NCI-H2171 treated with DMSO at 0.1 percent for 48 hours (cell line): ENCODE data around the gene SLC28A1.
"Not testable (repeated sequence)": the region's sequence is repeated elsewhere in the genome, so short reads cannot be mapped to it uniquely, and the experiment has no call there.

Experiments used
- DNase-seq: peaks from one replicate; lab custom pipeline; 2025; lab: John Stamatoyannopoulos, UW

The SLC28A1 gene

DNA sequence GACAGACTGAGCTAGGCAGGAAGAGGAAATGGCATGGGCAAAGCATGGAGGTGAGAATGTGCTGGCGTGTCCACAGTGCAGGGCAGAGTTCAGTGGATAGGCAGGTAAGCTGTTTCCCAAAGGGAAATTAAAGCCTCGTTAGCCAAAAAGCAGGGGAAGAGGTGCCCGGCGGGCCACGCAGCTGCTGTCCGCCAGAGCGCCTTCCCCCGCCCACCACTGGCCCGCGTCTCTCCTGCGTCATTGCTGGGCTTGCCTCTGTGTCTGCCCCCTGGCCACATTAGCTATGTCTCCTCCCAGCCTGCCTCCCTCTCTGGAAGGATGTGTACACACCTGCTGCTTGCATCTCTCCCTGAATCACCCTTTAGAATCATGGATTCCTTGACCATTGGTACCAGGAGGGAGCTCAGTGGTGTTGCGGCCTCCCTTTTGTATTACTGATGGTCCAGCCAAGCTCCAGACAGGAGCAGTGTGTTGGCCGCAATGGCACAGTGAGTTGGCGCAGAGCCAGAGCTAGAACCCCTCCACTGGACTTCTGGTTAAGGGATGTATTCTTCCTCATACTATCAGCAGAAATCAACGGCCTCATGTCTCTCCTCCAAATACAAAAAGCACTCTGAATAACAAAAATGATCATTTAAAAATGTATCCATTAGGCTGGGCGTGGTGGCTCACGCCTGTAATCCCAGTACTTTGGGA, 26.6 kb downstream of the SLC28A1 start:
- DNase-seq = no peak

DNA sequence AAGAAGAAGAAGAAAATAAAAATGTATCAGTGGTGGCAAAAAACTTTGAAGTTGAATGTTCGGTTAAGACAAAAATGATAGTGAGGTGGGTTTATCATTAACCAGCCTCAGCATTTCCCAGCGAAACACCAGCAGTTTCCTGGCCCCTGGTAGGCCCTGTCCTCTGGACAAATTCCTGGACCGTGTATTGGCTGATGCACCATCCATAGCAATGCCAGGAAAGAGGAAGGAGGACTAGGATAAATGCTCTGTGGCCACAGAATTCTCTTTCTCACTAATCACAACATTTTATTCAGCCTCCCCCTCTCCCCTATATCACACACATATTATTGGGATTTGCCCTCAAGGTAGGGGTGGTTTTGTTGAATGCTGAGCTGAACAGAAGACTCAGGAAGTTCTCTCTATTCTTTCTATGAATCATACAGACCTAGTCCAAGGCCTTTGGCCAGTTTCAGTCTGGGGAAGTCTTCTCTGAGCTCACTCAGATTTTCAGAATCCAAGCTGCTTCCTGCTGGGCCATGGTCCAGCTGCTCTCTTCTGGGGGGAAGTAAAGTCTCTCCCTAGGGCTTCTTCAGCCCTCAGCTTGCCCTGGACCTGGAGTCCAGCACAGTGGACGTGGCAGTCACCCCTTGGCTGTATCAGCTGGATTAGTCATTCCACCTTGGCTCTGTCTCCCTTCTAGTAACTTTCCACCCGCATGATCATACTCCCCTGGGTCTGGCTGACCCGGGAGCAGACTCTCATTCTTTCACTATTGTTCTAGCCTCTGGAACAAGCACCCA, 27.6 kb downstream of the SLC28A1 start:
- no peak for DNase-seq

DNA sequence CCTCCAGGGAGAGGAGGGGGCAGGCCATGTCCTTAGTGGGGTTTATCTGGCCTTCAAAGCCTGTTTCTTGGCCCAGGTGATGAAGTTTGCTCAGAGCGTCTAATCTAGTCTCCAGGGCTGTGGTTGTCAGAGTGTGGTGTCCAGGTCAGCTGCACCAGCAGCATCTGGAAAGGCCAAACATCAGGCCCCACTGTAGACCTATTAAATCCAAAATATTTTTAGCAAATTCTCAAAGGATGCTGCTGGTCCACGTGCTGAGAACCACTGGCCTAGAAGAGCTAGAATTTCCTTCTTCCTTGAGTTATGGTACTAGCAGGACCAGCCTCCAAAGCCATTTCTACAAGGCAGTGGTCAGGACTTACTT, 28.9 kb downstream of the SLC28A1 start:
- DNase-seq = no peak

DNA sequence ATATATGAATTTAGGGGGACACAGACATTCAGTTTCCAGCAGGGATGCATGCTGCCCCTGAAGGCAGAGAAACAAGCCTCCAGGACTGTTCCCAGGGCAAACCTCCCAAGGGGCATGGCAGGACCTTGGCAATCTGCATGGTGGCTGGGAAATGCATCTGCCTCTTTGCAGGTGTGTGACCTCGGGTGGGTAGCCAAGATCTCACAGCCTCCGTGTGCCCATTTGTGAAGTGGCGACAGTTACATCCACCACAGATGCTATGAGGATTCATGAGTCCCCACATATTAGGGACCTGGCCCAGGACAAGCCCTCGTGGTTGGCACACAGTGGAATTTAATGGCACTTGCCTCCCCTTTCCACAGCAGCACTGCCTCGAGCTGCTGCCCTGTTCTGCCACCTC, 29.9 kb downstream of the SLC28A1 start:
- DNase-seq = no peak

DNA sequence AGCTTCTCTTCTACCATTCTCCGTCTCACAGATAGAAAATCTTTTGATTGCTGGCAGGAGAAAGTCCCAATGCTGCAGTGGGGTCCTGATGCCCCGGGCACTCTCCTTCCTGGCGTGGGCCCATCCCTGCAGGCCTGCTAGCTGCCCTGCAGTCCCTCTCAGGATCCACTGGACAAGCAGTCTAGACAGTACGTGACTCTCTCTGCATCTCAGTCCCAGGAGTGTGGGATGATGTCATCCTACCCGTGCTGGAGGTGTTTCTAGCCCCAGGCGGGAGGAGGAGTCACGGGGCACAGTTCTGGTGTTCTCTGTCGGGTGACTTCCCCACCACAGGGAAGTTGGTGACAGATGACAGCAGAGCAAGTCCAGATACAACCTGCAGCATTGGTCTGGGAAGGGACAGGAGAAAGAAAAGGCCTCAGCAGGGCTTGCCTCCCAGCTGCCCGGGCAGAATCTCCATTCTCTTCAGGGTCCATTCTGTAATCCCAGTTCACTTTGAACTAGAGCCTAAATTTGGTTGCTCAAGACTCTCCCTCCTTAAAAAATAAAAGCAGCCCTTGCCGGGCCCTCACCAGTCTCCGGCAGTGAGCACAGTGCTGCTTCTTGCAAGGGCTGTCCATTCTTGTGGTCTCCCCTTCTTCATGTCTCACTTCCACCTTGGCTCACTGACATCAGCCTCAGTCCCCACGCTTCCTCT, 30.6 kb downstream of the SLC28A1 start:
- peak; percentile 48 for DNase-seq

DNA sequence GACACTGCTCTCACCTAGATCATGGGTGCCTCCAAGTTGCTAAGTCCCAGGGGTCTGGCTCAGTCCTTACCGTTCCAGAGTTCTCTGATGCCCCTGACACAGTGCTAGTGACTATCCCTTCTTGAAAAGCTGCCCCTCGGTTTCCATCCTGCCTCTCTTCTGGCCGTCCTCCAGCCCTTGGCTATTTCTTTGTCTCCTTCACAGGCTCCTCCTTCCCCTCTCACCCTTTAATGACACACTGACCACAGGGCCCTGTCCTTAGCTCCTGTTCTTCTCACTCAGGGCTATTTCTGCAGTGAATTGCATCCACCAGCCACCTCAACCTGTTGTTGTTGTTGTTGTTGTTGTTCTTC, 31.1 kb downstream of the SLC28A1 start:
- no peak for DNase-seq

DNA sequence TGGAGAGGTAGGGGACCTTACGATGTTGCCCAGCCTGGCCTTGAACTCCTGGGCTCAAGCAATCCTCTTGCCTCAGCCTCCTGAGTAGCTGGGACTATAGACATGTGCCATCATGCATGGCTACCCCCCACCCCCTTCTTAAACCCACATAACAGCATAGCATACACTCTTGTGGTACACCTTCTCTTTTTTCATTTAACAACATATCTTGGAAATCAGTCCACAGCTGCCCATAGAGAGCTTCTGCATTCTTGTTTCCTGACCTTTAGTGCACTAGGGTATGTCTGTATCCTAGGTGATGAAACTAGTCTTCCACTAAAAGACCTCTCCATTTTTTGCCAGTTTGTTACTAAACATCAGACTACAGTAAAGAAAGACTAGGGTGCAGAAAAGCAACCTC, 33.0 kb downstream of the SLC28A1 start:
- DNase-seq = no peak

DNA sequence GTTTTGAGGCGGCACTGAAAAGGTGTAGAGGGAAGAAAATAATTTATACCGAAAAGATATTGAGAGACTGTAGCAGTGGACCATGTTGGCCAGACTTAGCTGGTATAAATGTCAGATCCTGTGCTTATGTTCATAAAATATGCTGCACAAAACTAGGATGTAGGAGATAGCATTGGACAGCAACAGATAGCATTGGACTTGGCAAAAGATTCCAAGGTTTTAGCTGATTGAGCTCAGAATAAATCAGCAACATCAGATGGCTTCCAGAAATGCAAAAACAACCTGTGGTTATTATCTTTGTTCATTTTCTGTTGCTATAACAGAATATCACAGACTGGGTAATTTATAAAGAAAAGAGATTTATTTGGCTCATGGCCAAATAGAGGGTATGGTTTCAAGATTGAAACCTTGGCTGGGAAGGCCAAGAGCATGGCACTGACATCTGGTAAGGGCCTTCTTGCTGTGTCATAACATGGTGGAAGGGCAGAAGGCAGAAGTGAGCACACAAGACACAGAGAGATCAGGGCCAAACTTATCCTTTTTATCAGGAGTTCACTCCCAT, 34.7 kb downstream of the SLC28A1 start:
- peak; percentile 11 for DNase-seq

DNA sequence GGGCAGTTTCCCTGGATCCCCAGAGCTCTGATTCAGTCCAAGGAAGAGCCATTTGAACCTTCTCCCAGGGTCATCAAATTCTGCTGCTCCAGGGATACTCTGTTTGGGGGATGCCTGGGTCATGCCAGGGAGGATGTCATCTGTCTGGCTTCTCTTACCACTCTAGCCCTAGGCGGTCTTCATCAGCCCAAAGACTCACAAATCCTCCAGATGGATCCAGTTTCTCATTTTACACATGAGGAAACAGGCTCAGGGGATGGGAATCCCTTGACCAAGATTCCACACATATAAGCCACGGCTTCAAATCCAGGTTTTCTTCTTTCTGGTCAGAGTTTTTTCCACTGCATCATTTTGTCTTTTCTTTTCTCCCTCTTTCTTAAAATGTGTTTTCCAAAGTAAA, 36.7 kb downstream of the SLC28A1 start:
- DNase-seq = no peak

DNA sequence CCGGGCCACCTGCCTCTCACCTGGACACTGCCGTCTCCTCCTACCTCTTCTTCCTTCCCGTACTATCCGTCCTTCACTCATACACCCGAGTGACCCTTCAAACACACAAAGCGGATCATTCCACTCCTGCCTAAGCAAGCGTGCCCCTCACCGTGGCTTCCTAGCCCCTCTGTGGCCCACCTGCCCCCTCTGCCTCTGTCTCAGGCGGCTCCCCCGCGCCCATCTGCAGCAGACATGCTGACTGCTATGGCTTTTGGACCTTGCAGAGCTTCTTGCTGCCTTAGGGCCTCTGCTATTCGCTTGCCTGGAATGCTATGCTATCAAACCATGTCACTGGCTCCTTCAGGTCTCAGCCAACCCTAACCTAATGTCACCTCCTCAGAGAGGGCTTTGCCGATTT, 38.1 kb downstream of the SLC28A1 start:
- no peak for DNase-seq

DNA sequence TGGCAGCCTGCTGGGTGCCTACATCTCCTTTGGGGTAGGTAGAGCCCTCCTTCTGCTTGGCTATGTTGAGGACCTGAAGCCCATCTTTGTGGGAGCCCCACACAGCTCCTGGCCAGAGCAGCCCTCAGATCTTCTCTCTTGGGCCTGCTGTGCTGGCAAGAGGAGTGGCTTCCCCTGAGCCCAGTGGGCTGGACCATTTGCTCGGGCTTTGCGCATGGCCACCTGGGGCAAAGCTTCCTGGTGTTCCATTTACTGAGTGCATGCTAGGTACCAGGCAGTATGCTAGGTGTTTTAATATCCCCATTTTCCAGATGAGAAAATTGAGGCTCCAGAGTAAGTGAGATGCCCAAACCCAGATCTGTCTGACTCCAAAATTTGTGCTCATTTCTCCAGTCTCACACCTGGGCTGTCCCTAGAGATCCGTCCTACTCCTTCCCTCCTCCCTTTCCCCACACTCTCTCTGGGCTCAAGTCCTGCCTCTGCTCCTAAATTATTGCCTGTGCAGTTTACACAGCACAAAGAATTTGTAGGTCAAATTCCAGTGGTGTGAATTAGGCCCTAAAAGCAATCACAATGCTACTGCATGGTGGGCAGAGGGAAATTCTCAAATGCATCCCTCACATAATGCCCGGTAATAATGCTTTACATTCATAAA, 39.7 kb downstream of the SLC28A1 start:
- no peak for DNase-seq

DNA sequence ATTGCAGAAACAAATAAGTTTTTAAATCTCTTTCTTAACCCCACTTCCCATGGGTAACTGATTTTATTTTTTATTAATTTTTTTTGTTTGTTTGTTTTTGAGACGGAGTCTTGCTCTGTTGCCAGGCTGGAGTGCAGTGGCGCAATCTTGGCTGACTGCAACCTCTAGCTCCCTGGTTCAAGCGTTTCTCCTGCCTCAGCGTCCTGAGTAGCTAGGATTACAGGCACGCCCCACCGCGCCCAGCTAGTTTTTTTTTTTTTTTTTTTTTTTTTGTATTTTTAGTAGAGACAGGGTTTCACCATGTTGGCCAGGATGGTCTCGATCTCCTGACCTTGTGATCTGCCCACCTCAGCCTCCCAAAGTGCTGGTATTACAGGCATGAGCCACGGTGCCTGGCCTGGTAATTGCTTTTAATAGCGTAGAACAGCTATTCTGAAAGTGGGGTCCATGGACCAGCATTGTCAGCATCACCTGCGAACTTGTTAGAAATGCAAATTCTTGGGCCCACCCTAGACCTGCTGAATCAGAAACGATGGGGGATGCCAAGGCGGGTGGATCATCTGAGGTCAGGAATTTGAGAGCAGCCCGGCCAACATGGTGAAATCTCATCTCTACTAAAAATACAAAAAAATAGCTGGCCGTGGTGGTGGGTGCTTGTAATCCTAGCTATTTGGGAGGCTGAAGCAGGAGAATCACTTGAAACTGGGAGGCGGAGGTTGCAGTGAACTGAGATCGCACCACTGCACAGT, 40.5 kb downstream of the SLC28A1 start:
- not testable (repeated sequence) for DNase-seq

DNA sequence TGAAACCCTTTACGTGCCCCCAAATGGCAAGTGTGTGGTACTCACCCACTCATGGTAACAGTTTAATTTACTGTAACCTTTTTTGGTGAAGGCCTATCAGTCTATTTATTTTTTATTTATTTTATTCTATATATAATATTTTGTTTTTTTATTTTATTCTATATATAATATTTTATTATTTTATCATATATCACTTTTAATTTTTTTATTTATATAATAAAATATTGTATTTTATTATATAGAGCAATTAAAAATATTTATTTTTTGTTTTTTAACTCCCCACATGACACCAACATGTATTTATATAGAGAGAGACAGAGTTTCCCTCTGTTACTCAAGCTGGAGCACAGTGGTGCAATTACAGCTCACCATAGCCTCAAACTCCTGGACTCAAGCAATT, 41.4 kb downstream of the SLC28A1 start:
- DNase-seq = no peak

DNA sequence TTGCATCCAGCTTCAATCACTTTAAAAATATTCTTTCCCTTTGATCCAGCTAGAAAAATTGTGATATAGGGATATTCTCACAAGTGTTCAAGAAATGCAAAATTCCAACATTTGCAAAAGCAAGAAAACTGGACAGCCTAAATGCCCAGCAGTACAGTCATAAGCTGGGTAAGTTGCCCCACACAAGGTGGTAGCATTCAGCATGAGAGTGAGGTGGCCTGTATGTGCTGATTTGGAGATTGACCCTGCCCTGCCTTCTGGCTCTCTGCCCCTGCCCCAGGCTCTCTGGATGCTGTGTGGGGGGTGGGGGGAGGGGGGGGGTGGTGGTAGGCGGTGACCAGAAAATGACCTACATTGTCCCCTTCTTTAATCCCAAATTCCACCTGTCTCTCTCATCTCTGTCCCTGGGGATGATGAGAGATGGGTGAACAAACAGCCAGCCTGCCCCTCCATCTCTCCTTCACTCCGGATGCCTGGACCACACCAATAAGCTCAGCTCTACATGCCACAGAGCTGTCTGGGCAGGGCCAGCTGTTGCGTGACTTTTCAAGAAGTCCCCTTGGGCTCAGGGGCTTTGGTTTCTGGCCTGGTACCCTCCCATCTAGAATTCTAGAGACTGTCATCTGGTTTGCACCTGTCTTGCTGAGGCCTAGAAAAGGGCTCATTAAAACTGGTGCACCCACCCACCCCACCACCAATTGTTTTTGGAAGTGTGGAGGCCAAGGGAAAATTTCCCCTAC, 42.2 kb downstream of the SLC28A1 start:
- DNase-seq = no peak

DNA sequence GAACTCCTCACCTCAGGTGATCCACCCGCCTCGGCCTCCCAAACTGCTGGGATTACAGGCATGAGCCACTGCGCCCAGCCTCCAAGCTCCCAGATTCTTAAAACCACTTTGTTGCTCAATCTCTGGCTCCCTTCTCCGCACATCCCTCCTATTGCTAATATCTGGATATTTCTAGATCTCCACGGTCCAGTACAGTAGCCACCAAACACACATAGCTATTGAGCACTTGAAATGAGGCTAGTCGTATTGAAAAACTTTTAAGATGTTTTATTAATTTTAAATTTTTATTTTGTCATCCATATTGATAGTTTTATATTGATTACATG, 44.3 kb downstream of the SLC28A1 start:
- DNase-seq = no peak

DNA sequence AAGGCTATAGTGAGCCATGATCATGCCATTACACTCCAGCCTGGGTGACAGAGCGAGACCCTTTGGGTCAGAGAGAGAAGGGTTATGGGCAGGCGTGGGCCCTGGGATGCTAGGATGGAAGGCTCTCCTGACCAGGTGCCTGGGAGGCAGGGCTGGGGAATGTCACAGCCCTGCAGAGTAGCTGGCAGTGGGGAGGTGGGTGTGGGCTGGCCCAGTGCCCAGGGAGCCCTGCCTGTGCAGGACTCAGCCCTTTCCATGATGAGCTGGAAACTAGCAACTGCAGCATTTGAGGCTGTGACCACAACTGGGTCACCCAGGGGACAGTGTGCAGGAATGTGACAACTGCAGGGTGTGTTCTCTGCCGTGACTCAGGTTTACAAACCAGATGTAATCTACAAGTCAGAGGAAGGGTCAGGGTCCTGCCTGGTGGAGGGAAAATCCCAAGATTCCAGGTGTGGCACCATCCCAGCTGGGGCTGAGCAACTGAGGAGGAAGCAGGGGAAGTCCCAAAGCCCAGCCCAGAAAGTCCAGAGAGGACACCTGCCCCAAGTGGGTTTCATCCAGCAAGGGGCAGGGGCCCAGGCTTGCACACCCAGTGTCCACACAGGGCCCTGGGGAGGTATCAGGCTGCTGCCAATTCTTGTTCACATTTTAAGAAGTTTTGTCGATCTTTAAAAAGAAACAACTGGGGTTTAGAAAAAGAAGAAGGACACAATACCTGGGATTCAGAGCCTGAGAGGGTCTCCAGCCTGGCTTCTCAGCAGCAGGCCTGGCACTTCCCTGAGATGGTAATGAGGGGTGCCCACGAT, 45.5 kb downstream of the SLC28A1 start:
- no peak for DNase-seq

DNA sequence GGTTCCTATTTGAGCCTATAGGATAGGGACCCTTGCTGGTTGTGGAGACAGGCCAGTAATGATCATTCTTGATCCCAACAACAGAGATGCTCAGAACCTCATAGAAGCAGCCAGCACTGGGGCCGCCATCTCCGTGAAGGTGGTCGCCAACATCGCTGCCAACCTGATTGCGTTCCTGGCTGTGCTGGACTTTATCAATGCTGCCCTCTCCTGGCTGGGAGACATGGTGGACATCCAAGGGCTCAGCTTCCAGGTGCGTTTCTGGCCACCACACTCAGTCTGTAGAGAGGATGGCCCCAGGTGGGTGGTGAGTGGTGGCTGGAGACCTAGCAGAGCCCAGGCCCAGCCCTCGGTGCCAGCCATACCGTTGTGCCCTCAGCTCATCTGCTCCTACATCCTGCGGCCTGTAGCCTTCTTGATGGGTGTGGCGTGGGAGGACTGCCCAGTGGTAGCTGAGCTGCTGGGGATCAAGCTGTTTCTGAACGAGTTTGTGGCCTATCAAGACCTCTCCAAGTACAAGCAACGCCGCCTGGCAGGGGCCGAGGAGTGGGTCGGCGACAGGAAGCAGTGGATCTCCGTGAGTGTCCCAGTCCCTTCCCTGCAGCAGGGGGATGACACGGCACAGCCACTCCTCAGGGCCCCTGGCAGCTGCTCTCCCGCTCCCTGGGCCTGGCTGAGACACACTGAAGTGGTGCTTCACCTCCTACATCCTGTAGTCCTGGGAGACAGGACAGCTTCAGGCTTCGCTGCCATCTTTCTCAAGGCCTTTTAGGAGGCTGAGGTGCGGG, 50.7 kb downstream of the SLC28A1 start:
- DNase-seq = no peak

DNA sequence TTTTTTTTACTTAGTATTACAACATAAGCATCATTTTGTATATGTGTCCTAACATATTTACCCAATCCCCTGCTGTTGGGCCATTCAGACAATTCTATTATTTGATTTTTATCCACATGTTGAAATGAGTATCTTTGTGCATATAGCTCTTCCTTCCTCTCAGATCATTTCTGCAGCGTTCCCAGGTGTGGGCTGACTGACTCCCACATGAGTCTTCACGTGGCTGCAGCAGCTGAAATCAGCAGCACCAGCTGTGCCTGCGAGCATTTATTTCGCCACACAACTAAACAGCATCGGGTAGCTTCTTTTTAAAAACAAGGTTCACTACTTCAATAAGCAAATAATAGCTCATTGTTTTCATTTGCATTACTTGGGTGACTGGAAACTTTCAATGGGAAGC, 52.7 kb downstream of the SLC28A1 start:
- peak; percentile 42 for DNase-seq

DNA sequence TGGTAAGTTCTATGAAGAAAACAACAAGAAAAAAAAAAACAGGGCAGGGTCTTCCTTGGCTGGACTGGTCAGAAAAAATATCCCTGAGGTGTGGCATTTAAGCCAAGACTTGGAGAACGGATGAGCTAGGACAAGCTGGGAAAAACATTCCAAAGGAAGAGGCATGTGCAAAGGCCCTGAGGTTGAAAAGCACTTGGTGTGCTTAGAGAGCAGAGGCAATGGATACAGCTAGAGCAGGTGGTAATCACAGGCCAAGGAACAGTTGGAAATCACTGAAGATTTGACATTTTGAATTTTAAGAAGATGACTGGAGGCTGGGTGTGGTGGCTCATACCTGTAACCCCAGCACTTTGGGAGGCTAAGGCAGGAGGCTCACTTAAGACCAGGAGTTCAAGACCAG, 54.3 kb downstream of the SLC28A1 start:
- no peak for DNase-seq

DNA sequence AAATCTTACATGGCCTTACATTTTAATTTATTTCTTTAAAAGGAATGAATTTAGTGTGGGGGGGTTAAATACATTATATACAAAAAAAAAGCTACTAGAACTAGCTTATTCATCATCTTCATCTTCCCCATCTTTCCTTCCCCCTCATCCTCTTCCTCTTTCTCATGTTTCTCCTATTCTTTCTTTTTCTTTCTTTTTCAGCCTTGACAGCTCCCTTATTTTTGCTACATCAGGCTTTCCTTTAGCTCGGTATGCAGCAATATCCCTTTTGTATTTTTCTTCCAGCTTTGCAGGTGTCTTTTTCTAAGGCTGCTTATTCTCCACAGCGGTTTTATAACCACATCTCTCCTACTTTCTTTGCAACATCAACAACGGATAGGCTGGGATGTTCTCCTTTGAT, 55.9 kb downstream of the SLC28A1 start:
- DNase-seq = no peak
